Erythroblast (primary cell): ENCODE results near the gene DGAT2L6.

Experiments used
- GATA1 ChIP-seq: IDR thresholded peaks from 2 replicates; pipeline ENCODE4 v1.6.1; 2011; ENCODE audit warnings: low read depth, mild to moderate bottlenecking, control low read depth, low read length, moderate library complexity
- POLR2A ChIP-seq: IDR thresholded peaks from 2 replicates; pipeline ENCODE4 v1.6.1; 2011; ENCODE audit warnings: mild to moderate bottlenecking, low read length

DNA sequence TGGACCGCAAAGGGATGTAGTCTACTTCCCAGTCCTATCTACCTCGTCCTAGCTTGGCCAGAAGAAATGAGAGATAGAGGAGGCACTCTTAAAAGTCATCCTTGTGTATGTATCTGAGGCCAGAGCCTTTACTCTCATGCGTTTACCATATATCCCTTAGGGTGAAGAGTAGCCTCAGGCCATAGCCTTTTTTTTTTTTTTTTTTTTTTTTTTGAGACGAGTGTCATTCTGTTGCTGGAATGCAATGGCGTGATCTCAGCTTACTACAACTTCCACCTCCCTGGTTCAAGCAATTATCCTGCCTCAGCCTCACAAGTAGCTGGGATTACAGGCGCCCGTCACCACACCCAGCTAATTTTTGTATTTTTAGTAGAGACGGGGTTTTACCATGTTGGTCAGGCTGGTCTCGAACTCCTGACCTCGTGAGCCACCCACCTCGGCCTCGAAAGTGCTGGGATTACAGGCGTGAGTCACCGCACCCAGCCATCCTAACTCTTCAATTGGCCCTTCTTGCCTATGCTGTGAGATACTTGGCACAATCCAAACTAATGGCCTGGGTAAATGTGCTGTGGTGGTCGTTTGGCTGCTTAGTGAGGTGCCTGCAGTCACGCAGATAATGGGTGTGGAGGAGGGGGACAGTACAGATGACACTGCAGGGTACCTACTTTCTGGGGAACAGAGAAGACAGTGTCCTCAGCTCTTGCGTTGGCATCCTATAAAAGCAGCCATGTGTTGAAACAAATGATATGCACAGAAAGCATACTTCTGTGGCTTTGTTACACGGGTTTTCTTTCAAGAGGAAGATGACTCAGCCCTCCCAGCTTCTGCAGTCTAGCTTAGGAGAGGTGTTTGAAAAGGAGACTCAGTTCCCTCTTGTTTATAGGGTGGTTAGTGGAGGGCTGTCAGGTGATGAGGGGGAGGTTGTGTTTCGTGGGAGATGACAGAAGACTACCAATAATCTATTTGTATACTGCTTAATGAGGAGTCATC is 10.4 kb upstream of the DGAT2L6 start:
- TF ChIP-seq POLR2A (no peak), GATA1 (no peak)
